Gastrocnemius medialis (tissue), 4 donors: ENCODE measurements around the gene DPP10.

ENCODE experiments used
- POLR2A ChIP-seq, 2 donors: fragments of 450-650 bp; IDR thresholded peaks; one replicate each; pipeline ENCODE4 v1.6.1; 2017; ENCODE audit warnings: antibody characterized with exemption in 2 of 2, mild to moderate bottlenecking in 2 of 2, moderate library complexity in 2 of 2
- TF ChIP-seq, protein P1 (sequence below), 5 experiments: fragments of 450-650 bp in 3 of 5; fragments of 200-600 bp in 2 of 5; sonication (generic) in 2 of 5; IDR thresholded peaks in 4 of 5; conservative IDR thresholded peaks in 1 of 5; 1 replicate in 4 of 5; 2 replicates in 1 of 5; pipeline ENCODE4 v1.5.1; 2016 to 2019; ENCODE audit warnings: antibody characterized with exemption in 5 of 5, mild to moderate bottlenecking in 3 of 5, moderate library complexity in 3 of 5

DNA sequence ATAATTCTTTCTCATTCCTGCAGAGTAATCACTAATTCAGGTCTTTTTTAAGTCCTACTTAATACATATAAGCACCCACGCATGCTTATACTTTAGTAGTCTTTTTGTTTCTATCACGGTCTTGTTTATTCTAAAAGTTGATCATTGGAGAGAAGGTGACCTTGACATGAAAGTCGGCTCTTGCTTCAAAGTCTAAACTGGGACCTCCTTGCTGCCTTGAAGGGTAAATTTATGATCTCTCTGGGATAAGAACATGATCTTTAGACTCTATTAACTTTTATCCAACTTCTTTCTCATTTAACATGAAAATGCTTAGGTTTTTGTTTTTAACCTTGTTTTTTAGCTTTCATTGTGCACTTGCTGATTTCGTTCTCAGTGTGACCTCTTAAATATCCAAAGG is 792.3 kb downstream of the DPP10 start:
- TF ChIP-seq, protein P1, sequence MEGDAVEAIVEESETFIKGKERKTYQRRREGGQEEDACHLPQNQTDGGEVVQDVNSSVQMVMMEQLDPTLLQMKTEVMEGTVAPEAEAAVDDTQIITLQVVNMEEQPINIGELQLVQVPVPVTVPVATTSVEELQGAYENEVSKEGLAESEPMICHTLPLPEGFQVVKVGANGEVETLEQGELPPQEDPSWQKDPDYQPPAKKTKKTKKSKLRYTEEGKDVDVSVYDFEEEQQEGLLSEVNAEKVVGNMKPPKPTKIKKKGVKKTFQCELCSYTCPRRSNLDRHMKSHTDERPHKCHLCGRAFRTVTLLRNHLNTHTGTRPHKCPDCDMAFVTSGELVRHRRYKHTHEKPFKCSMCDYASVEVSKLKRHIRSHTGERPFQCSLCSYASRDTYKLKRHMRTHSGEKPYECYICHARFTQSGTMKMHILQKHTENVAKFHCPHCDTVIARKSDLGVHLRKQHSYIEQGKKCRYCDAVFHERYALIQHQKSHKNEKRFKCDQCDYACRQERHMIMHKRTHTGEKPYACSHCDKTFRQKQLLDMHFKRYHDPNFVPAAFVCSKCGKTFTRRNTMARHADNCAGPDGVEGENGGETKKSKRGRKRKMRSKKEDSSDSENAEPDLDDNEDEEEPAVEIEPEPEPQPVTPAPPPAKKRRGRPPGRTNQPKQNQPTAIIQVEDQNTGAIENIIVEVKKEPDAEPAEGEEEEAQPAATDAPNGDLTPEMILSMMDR (IDR thresholded peaks at IDR 0.05 in 4 of 5, conservative IDR thresholded peaks at IDR 0.05 in 1 of 5): no peak
- TF ChIP-seq POLR2A (IDR thresholded peaks at IDR 0.05): no peak
